ENCODE results near the gene FRMD5. TPM values are rescaled to one million over a fixed set of nuclear protein-coding genes. Genes with fewer than 3 reads are reported as not detected.
"Not testable (repeated sequence)": the region's sequence is repeated elsewhere in the genome, so short reads cannot be mapped to it uniquely, and the experiment has no call there.

The FRMD5 gene
- total and polyA plus RNA-seq, 7 donors = 0.41 to 1.8 (median 0.92) TPM

- no peaks in the 10 kb centered on the region for H3K4me1 ChIP-seq
- no peak for DNase-seq
- no peak overlapping the region for H3K27ac ChIP-seq
- H3K4me3 ChIP-seq = no peak overlapping the region
- no peaks in the 10 kb centered on the region for H3K27me3 ChIP-seq
- TF ChIP-seq POLR2A (IDR thresholded peaks at IDR 0.05) (no peak), CTCF (IDR thresholded peaks at IDR 0.05) (no peak), EP300 (IDR thresholded peaks at IDR 0.05) (no peak), POLR2AphosphoS5 (IDR thresholded peaks at IDR 0.05) (no peak)
- H3K9me3 ChIP-seq = no peaks in the 10 kb centered on the region
- H3K36me3 ChIP-seq = no peaks in the 10 kb centered on the region
- intact Hi-C loops (cut with DNase I) = no loop called here
These were observed 32.5 kb upstream of the FRMD5 start for GRCh38 chr15:44227584-44227983.

- H3K27ac ChIP-seq; intact Hi-C loops (cut with DNase I); H3K4me1 ChIP-seq; H3K36me3 ChIP-seq; H3K9me3 ChIP-seq; H3K4me3 ChIP-seq; H3K27me3 ChIP-seq; DNase-seq: not testable (repeated sequence)
- WGBS, 2 donors = 92 to 94% methylated on average over 4 of the region's 4 CpGs
These were observed 31.9 kb upstream of the FRMD5 start for GRCh38 chr15:44227001-44227400.

GRCh38 chr15:44222478-44222877 is 27.4 kb upstream of the FRMD5 start:
- no peak for DNase-seq
- intact Hi-C loops (cut with DNase I) = loop anchor here (5.0 kb wide), 1 partner anchor 350 kb away; no protein-coding TSS in a partner anchor
- TF ChIP-seq CTCF (IDR thresholded peaks at IDR 0.05) = no peak
- TF ChIP-seq EP300 (IDR thresholded peaks at IDR 0.05) = no peak
- TF ChIP-seq POLR2A (IDR thresholded peaks at IDR 0.05) = no peak
- no peak for TF ChIP-seq POLR2AphosphoS5 (IDR thresholded peaks at IDR 0.05)
- H3K27ac ChIP-seq = no peak overlapping the region
- H3K9me3 ChIP-seq = no peaks in the 10 kb centered on the region
- no peaks in the 10 kb centered on the region for H3K4me1 ChIP-seq
- H3K4me3 ChIP-seq = no peak overlapping the region
- 34 to 50% methylated on average over 1 of the region's 1 CpG for WGBS, 2 donors
- H3K36me3 ChIP-seq = no peaks in the 10 kb centered on the region
- no peaks in the 10 kb centered on the region for H3K27me3 ChIP-seq

GRCh38 chr15:44219073-44219472 is 24.0 kb upstream of the FRMD5 start:
- Histone ChIP-seq H3K27ac (no peak overlapping the region), H3K4me3 (no peak overlapping the region), H3K27me3 (no peaks in the 10 kb centered on the region), H3K9me3 (no peaks in the 10 kb centered on the region), H3K4me1 (no peaks in the 10 kb centered on the region), H3K36me3 (no peaks in the 10 kb centered on the region)
- WGBS, 2 donors = 66 to 72% methylated on average over 3 of the region's 3 CpGs
- intact Hi-C loops (cut with DNase I) = loop anchor here (5.0 kb wide), 1 partner anchor 317 kb away; no protein-coding TSS in a partner anchor
- no peak for TF ChIP-seq EP300 (IDR thresholded peaks at IDR 0.05)
- no peak for TF ChIP-seq POLR2AphosphoS5 (IDR thresholded peaks at IDR 0.05)
- no peak for TF ChIP-seq POLR2A (IDR thresholded peaks at IDR 0.05)
- TF ChIP-seq CTCF (IDR thresholded peaks at IDR 0.05) = no peak
- DNase-seq = no peak

GRCh38 chr15:44216958-44217357 is 21.9 kb upstream of the FRMD5 start:
- intact Hi-C loops (cut with DNase I) = loop anchor here (5.0 kb wide), 1 partner anchor 315 kb away; no protein-coding TSS in a partner anchor
- no peaks in the 10 kb centered on the region for H3K9me3 ChIP-seq
- no peaks in the 10 kb centered on the region for H3K36me3 ChIP-seq
- H3K27ac ChIP-seq = no peak overlapping the region
- no peak for TF ChIP-seq EP300 (IDR thresholded peaks at IDR 0.05)
- TF ChIP-seq POLR2A (IDR thresholded peaks at IDR 0.05) = no peak
- no peak for TF ChIP-seq POLR2AphosphoS5 (IDR thresholded peaks at IDR 0.05)
- no peak for TF ChIP-seq CTCF (IDR thresholded peaks at IDR 0.05)
- H3K27me3 ChIP-seq = no peaks in the 10 kb centered on the region
- H3K4me3 ChIP-seq = no peak overlapping the region
- DNase-seq = no peak
- WGBS, 2 donors = 58 to 70% methylated on average over 1 of the region's 1 CpG
- no peaks in the 10 kb centered on the region for H3K4me1 ChIP-seq

All from sigmoid colon (tissue), 7 donors.